HG02970 (cell line): ENCODE measurements around the gene TSSC4.

Source experiments
- ATAC-seq: cut with Tn5 transposase; IDR thresholded peaks from one replicate; pipeline ENCODE4 v1.9.1; 2021; ENCODE audit warnings: mild to moderate bottlenecking, moderate library complexity, moderate number of reproducible peaks; ENCODE audit not compliant: unreplicated experiment, low FRiP score

TSSC4 gene

DNA sequence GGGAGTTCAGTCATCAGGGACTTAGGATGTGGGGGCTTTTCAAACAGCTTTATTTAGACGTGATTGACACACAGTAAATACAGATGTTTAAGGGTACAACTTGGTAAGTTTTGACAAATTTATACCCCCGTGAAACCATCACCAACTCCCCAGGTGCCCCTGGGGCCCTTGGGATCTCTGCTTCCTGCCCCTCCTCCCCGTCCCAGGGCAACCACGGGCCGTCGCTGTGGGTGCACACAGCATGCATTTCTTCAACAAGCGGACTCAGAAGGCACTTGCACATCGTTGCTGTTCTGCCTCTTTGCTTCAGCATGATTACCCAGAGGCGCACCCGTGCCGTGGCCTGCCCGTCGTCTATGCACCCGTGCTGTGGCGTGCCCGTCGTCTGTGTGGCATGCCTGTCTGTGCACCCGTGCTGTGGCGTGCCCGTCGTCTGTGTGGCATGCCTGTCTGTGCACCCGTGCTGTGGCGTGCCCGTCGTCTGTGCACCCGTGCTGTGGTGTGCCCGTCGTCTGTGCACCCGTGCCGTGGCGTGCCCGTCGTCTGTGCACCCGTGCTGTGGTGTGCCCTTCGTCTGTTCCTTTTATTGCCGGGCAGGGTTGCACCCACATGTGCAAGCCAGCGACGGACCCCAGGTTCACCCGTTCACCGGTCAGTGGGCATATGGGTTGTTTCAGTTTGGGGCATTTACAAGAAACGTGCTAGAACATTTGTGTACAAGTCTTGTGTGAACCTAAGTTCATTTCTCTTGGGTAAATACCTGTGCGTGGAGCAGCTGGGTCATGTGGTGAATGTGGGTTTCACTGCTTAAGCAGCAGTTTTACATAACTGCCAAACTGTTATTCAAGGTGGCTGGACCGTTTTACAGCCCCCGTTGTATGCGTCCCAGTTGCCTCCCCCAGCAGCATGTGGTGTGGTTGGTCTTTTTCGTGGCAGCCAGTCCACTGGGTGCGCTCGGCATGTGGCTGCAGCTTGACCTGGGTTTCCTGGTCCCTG, 15.1 kb upstream of the TSSC4 start:
- ATAC-seq, result no peak

DNA sequence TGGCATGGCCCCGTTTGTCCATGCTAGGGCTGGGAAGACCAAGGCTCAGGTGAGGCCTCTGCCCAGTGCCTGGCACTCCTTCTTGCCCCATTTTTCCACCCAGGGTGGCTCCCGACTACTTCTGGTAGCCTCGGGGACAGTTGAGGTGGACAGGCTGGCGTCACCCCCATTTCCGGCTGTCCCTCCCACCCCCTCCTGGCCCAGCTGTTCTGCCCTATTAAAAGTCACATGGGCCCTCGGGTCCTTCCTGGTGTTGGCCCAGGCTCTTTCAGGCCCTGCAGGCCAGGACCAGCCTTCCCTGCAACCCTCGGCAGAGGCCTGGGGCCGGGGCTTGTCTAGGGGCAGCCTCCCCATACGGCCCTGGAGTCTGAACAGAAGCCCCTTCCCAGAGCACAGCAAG, 14.0 kb upstream of the TSSC4 start:
- no peak for ATAC-seq

DNA sequence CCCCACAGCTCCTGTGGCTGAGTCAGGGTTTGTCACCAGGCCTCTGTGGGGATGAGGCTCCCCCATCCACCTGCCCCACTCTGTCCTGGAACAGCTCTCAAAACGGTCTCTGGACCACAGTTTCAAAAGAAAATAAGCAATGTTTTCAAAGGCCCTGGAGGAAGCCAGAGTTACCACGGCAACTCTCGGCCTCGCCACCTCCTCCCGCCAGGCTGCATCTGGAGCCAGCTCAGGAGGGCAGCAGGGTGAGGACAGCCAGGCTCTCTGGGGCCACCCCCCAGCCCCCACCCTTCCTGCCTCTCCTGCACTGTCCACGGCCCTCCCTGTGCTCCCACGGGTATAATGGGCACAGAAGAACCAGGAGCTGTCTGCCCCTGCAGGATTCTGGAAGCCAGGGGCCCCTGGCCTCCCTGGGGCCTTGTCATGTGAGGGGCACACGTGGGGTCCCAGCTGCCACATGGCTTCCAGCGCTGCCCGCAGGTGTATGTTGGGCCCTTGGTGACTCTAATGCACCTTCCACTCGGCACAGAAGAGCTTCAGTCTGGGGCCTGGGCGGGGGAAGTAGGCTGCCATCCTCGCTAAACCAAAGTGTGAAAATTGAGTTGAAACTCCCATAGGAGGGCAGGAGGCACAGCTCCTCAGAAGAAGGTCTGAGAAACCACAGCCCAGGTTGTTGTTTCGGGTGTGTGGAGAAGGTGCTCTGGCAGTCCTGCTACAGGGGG, 13.1 kb upstream of the TSSC4 start:
- no peak for ATAC-seq

DNA sequence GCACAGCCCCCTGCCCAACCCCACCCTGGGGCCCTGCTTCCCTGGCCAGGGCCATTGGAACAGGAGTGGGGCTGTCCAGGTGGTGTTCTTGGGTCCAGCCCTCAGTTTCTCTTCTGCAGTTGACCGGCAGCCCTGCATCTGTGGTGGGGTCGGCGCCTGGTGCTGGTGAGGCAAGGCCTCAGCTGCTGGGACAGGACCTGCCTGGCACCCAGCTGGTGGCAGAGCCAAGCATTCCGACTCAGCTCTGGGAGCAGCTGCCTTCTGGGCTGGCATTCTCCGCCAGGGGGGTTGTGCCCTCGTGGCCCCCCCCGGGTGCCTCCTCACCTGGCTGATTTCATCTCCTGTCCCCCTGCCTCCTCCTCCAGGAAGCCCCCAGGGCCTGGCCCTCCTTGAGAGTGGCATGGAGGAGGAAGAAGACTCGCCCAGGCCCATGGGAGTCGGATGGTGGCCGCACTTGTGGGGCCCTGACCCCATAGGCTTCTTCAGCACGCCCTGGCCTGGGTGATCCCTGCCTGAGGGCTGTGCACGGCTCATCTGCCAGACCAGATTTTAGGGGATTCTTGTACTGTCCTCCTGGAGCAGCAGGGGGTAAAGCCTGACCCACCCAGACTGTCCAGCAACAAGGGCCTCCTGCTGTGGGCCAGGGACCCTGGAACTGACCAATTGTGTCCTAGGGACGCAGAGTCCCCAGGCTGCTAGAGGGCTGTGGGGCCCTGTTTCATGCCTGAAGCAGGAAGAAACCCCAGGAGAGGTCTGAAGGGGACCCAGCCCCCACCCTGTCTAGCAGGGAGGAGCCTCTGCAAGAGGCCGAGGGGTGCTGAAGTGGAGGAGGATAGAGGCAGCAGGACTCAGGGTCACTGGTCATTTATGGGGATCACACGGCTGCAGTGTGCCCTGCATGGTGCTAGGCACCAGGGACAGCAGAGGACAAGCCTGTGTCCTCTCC, 11.8 kb upstream of the TSSC4 start:
- ATAC-seq, result no peak

DNA sequence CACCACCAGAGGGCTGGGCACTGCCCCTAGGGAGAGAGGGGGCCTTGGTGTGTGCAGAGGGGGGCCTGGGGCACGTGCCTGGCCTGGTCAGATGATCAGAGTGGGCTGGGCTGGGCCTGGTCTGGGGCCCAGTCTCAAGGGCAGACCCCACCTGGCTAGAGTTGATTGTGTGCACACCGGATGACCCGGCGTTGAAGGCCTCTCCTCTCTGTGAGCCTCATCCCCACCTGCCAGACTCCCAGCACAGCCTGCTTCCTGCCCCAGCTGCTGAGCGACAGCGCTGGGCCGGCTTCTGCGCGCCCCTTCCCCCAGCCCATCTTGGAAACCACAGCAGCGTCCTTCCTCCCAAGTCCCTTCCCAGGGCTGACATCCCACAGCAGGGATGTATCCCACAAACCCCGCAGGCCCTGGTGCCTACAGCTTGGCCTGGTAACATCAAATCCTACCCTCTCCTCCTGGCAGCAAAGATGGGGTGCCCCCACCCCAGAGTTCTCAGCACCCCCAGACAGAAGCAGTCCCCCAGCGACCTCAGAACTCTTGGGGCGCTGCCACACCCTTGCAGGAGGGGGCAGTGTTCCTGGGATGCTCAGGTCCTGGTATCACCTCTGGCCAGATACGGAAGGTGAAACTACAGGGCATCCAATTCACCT, 11.0 kb upstream of the TSSC4 start:
- no peak for ATAC-seq

DNA sequence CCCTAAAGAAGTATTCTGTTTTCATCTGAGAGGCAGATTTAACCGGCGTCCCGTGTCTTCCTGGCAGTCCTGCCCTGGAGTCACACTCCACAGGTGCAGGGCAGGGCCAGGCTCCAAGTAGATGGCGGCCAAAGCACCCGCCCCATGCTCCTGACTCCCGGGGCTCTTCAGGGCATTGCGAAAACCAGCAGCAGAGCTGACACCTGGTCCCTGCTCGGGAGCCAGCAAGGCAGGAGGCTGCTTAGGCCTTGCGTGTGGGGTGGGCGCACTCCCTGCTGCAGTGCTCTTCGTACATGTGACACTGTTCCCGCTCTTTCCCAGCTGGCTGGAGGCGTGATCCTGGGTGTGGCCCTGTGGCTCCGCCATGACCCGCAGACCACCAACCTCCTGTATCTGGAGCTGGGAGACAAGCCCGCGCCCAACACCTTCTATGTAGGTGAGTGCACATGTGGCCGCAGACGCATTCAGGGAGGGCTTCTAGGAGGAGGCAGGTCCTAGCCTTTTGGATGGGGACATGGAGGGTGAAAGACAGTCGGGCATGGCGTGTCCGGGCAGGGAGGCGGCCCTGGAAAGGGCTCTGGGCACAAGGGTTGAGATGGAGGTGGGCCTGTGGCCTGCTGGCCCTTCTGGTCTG, 10.3 kb upstream of the TSSC4 start:
- ATAC-seq, result no peak

DNA sequence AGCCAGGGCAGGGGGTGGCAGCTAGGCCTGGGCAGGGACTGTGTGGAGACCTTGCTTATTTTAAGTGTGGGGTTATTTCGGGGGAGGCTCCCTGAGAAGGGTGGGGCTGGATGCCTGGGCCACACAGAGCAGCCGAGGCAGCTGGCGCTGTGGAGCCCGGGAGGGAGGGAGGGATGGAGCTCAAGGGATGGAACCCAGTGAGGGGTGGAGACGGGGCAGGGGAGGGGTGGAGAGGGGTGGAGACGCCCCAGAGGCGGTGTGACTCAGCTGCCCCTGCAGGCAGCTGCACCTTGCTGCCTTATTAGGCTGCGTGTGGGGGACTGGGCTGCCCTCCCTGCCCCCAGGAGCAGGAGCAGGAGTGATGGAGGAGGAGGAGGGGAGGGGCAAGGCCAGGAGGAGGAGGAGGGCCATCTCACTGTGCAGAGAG, 9.8 kb upstream of the TSSC4 start:
- ATAC-seq, result no peak

DNA sequence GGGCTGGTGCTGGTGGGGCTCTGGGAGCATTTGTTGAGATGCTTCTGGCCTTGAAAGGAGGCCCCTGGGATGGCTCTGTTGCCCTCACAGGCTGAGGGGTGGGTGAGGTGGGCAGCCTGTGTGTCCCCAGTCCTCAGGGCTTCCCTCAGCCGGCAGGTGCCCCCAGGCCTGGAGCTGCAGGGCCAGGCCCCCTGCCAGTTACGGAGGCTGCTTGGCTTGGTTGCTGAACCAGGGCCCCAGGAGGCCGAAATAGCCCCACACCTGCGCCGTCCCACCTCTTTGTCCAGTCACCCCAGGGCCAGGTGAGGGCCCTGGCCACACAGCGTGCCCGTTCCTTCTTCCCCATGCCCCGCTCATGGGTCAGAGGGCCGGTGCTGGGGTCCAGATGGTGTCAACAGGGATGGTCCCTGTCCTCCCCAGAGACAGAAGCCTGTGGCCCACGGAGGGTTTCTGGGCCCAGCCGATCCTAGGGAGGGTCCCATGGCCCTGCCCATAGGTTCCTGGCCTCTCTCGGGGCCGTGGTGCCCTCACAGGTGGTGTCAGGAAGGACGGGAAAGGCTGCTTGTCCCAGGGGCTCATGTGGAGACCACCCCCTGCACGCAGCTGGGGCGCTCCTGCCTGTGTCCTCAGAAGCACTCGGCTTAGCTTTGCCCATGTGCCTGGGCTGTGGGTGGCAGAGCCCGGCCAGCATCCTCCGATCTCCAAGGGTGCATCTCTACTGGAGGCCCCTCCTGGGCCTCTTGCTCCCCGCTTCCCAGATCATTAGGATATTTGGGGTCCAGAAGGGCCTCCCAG, 9.2 kb upstream of the TSSC4 start:
- no peak for ATAC-seq

DNA sequence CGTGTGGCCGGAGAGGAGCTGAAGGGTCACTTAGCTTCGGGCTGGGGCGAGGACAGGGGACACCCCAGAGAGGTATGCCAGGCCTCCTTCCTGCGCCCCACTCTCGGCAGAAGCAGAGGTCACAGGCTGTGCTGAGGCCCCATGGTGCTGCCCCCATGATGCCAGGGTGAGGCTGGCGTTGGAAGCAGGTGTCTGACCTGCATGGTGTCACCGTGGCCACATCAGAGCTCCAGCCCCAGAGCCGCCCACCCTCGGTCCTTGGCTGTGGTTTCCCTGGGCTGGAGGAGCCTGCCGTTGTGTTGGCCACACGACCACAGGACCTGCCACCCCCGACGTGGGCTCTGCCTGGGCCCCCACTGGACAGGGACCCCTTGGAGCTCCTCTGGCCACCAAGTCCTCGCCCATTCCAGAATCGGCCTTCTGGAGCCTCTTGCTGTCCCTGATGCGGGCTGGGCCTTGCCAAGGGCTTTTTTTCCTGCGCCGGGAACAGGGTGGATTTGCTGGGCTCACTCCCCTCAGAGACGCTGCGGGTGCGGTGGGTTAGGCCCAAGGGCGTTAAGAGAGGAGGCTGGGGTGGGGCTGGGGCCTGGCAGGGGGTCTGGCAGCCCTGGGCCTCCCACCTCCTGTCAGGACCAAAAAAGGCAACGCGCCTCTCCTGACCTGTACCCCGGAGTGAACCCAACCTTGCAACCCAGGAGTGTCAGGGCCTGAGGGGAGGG, 8.2 kb upstream of the TSSC4 start:
- no peak for ATAC-seq

DNA sequence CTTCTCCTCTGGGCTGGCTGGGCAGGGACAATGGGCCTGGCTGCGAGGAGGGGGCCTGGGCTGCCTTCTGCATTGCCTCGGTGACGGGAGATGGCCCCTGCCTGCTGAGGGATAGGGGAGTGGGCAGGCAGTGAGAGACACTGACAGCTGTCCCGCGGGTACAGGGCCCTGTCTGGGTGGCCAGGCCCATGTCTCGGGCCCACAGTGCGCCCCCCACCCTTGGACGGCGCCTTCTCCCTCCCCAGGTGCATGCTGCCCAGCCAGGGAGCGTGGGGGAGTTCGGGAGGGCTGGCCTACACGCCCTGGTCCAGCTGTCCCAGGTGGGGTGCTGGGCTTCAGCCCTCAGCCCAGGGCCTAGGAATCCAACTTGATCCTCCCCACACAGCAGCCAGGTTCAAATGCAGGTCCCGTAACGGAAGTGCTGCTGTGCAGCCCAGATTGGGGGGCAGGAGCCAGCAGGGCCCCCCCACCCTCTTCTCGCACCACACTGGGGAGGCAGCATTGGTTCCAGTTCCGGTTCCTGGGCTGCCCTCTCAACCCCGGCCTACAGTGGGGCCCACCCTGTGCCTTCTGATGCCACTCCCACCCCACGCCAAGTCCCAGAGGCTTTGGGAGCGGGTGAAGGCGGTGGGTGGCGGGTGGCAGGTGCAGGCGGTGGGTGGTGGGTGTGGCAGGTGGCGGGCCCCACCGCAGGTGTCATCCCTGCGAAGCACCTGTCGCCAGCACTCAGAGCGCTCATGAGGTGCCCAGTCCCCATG, 7.3 kb upstream of the TSSC4 start:
- no peak for ATAC-seq

DNA sequence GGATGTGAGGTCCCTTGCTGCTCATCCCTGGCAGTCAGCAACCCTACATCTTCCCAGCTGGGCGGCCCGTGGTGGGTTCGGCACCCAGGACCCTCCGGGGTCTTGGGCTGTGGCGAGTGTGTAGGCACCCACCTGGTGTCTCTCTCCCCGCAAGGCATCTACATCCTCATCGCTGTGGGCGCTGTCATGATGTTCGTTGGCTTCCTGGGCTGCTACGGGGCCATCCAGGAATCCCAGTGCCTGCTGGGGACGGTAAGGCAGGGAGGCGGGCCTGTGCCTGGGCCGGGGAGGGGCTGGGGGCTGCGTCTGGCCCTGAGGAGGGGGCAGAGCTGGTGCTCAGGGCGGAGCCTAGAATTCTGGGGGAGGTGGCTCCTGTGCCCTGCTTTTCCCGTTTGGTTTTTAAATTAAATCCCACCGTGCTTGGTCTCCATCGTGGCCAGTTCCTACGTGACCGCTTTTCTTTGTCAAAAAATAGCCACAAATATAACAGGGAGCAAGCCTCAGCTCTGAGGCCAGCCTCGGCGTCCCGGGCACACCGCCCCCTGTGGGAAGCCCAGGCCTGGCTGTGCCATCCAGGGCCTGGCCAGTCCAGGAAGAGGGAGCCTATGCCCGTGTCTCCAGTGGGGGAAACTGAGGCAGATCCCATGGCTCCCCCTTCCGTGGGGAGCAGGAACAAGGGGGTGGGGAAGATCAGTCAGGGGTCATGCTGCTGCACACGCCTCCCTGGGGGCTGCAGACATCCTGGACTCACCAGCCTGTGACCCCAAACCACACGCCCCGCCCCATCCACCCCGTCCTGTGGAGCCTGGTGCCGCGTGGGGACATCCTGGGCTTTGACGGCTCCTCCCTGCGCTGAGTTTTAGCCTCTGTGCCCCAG, 6.4 kb upstream of the TSSC4 start:
- ATAC-seq, result no peak

DNA sequence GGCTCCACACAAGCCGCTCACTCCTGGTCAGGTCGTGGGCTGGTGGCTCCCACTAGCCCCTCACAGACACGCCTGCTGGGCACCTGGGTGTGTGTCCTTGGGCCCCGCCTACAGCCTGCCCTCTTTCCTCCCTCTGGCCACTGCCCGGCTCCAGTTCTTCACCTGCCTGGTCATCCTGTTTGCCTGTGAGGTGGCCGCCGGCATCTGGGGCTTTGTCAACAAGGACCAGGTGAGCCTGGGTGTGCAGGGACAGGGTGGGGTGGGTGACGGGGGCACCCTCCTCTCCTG, 5.8 kb upstream of the TSSC4 start:
- no peak for ATAC-seq

DNA sequence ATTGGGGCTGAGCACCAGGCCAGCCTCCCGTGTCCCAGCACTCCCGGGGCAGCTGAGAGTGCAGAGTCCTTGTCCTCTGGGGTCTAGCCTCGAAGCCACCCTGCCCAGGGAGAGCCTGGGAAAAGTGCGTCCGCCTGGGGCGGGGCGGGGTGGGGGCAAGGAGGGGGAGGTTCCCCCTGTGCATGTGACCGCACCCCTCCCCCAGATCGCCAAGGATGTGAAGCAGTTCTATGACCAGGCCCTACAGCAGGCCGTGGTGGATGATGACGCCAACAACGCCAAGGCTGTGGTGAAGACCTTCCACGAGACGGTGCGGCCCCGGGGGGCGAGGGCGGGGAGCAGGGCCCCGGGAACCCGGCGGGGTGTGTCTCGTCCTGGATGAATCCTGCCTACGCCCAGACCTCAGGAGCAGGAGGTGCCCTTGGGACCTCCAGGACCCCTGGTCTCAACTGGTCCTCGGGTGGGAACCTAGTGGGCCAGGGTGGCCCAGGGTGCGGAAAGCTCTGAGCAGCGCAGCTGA, 5.3 kb upstream of the TSSC4 start:
- ATAC-seq, result no peak

DNA sequence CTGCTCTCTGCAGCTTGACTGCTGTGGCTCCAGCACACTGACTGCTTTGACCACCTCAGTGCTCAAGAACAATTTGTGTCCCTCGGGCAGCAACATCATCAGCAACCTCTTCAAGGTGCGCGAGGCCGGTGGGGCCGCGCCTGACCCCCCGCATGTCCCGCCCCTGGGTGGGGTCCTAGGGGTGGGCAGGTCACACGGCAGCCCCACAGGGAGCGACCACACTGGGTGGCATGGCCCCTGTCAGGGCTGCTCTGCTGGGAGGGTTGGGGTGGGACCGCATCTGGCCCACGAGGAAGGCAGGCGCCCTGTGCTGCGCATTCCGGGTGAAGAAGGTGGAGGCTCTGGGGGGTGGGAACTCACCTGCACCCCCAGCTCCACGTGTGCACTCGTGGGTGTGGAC, 4.7 kb upstream of the TSSC4 start:
- ATAC-seq, result no peak

DNA sequence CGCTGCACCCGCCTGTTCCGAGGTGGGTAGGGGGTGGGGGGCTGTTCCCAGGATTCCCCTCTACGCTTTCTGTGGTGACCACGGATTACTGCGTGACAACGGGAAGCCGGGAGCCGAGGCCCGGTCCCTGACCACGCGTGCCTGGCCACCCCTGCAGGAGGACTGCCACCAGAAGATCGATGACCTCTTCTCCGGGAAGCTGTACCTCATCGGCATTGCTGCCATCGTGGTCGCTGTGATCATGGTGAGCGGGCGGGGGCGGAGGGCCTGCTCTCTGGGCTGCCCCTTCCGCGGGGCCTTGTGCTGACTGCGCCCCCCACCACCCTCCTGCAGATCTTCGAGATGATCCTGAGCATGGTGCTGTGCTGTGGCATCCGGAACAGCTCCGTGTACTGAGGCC, 4.1 kb upstream of the TSSC4 start:
- no peak for ATAC-seq

DNA sequence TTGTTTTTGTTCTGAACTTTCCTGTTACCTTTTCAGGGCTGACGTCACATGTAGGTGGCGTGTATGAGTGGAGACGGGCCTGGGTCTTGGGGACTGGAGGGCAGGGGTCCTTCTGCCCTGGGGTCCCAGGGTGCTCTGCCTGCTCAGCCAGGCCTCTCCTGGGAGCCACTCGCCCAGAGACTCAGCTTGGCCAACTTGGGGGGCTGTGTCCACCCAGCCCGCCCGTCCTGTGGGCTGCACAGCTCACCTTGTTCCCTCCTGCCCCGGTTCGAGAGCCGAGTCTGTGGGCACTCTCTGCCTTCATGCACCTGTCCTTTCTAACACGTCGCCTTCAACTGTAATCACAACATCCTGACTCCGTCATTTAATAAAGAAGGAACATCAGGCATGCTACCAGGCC, 3.5 kb upstream of the TSSC4 start:
- ATAC-seq, result no peak
